ENCODE measurements around the gene SERINC4.

- no peak for TF ChIP-seq TAF1 (IDR thresholded peaks at IDR 0.05; ENCODE audit: borderline replicate concordance, low read depth, low read length)
- no peak; the same call in 1 of the 2 replicates for TF ChIP-seq POLR2AphosphoS5 (IDR thresholded peaks at IDR 0.05; ENCODE audit: low read length)
- TF ChIP-seq MAX (IDR thresholded peaks at IDR 0.05; ENCODE audit: low read depth, low read length), result no peak
- TF ChIP-seq ZNF24 (IDR thresholded peaks at IDR 0.05), result no peak
- TF ChIP-seq SRF (IDR thresholded peaks at IDR 0.05; ENCODE audit: low read depth in 2 of 2, low read length in 2 of 2), result no peak
- TF ChIP-seq MTA2 (IDR thresholded peaks at IDR 0.05; ENCODE audit: low read depth), result no peak
- TF ChIP-seq CTCF (IDR thresholded peaks at IDR 0.05 in 2 of 3, conservative IDR thresholded peaks at IDR 0.05 in 1 of 3; ENCODE audit: control insufficient read depth in 2 of 3, extremely low read depth in 1 of 3, insufficient read depth in 1 of 3, low read depth in 3 of 3, low read length in 3 of 3), result no peak
- TF ChIP-seq EP300 (IDR thresholded peaks at IDR 0.05; ENCODE audit: borderline replicate concordance in 1 of 2, control insufficient read depth in 1 of 2, low read depth in 2 of 2, low read length in 2 of 2), result no peak
- no peak for TF ChIP-seq MXI1 (IDR thresholded peaks at IDR 0.05; ENCODE audit: low read depth, low read length)
- no peak for TF ChIP-seq E2F4 (IDR thresholded peaks at IDR 0.05; ENCODE audit: low read depth, low read length)
- no peak for TF ChIP-seq JUNB (IDR thresholded peaks at IDR 0.05)
- no peak for TF ChIP-seq CHD2 (IDR thresholded peaks at IDR 0.05; ENCODE audit: borderline replicate concordance, low read depth, low read length)
- TF ChIP-seq POLR2AphosphoS2 (IDR thresholded peaks at IDR 0.05; ENCODE audit: low read depth, low read length), result no peak
- no peak for TF ChIP-seq ELK1 (IDR thresholded peaks at IDR 0.05; ENCODE audit: low read depth, low read length)
Measured at GRCh38 chr15:43771816-43772215, 28.2 kb downstream of the SERINC4 start.
